Kidney glomerular epithelial cell (primary cell): ENCODE data around the gene MCTP1.

ENCODE experiments used
- DNase-seq: peaks from one replicate; lab custom pipeline; 2025; lab: John Stamatoyannopoulos, UW

The MCTP1 gene

GRCh38 chr5:95114305-95114704 lies 170.6 kb downstream of the MCTP1 start:
- no peak for DNase-seq

DNA sequence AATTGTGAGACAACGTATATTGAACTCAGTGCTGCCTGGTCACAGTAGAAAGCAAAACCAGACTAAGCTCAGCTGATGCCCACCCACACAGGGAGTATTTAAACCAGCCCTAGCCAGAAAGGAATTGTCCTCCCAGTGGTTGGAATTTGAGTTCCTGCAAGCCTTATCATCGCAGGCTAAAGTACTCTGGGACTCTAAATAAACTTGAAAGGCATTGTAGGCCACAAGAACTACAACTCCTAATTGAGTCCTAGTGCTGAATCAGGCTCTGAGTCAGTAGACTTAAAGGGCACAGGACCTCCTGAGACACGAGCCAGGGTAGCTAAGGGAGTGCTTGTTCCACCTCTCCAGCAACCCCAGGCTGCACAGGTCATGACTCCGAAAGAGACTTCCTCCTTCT lies 171.4 kb downstream of the MCTP1 start:
- DNase-seq = peak; percentile 57

GRCh38 chr5:95111141-95111540 lies 173.8 kb downstream of the MCTP1 start:
- DNase-seq = no peak

DNA sequence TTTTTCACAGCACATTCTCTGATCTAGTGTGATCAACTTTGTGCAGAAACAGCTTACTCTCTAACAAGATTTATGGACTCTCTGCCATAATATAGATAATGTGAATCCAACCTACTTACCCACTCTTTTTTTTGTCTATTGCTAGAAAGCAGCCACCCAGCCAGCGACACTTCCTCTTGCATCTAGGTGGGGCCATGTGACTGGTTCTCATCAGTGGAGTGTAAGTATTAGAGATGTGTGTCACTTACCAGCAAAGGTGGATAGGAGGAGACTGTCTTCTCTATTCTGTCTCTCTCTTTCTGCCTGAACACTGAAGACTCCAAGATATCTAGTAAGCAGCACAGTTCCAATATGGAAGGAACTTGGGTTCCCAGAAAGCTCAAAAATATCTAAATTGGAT lies 174.8 kb downstream of the MCTP1 start:
- DNase-seq = no peak

DNA sequence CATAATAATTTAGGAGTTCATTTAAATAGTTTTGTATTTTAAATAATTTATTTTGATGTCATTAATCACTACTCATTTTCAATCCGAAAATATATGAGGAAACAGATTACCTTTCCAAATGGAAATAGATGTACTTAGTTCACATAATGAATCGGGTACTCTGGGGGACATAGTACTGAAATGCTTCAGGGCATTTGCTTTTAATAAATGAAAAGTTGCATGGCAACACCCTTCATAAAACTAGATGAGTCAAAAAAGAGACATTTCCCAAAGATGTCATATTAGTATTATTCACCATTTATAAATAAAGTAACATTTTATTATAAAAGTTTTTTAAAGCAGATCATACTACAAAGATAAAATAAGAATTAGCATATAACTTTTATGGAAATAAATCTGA lies 177.8 kb downstream of the MCTP1 start:
- DNase-seq = no peak

GRCh38 chr5:95105638-95106037 lies 179.3 kb downstream of the MCTP1 start:
- DNase-seq = no peak

DNA sequence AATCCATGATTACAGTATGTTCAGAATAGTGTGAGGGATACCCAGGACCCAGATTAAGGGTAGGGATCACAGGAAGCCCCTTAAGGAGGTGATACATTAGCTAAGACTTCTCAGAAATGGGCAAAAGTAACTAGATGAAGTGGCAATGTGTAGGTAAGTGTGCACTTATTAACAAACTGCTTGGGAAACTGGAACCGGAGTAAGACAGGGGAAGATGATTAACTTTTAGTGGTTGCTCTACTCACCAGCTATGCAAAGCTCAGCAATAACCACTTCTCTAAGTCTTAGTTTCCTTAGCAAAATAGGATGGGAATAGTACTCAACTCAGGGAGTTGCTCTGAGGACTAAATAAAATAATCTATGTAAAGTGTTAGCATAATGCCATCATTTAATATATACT lies 182.2 kb downstream of the MCTP1 start:
- peak; percentile 11 for DNase-seq

DNA sequence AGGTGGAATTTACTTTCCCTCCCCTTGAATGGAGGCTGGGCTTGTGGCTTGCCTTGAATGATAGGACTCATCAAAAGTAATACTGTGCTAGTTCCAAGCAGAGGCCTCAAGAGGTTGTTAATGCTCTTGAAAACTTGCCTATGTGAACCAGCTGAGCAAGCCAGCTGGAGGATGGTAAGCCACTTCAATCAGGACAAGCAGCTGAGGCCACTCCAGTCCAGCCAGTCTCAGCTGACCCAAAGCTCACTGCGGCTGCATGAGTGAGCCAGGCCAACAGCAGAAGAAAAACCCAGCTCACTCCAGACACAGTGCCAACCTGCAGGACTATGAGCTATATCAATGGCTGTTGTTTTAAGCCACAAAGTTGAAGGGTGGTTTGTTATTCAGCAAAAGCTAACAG lies 182.8 kb downstream of the MCTP1 start:
- no peak for DNase-seq

- no peak for DNase-seq
Measured at GRCh38 chr5:95100551-95100950, 184.3 kb downstream of the MCTP1 start.

DNA sequence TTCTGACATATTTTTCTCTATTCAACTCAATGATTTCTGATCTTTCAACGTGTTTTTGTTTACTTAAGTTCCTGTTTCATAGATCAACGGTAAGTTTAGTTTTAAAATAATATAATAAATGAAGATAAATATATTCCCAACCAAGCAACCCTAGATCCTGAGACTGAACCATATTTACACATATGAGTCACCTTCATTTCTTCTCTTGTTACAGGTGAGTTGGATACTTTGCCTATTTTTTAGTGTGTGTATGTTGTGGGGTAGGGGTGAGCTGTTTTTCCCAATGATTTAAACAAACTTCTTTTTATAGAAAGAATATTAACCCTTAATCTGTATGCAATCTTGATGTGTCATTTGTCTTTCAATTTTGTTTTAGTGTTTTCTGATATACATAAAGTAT lies 186.9 kb downstream of the MCTP1 start:
- no peak for DNase-seq

- no peak for DNase-seq
Measured at GRCh38 chr5:95093211-95093610, 191.7 kb downstream of the MCTP1 start.

DNA sequence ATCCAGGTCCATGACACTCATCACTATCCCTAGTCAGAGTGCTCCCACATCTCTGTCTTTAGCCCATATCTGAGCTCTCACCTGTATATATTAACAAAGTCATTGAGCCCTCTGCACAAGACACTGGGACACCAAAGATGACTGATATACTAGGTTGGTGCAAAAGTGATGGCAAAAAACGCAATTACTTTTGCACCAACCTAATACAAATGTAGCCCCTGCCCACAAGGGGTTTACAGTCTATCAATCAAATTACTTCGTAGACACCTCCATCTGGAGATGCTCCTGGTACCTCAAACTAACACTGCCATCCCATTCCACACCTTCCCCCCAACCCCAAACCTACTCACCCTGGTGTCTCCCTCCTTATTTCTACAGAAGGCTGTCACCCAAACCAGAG lies 194.1 kb downstream of the MCTP1 start:
- no peak for DNase-seq

DNA sequence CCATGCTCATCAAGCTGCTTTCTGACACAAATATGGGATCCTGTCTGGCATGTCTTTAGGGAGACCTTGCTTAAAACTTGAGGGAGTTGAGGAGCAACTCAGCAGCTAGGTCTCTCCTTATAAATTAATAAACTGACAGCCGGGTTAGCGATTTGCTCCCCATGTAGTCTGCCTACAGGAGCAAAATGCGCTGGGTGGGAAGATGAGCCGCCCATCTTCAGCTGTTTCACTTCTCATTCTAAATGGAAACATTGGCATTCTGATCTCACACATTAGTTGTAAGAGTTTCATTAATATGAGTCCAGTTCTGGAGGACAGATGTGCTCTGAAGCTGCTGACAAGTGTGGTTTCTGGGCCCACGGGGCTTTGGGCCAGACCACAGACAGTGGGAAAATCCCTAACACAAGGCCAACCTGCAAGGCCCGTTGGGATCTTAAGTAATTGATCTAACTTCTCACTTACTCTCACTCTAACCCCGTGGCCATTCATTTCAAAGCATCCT lies 197.0 kb downstream of the MCTP1 start:
- no peak for DNase-seq

- no peak for DNase-seq
Measured at GRCh38 chr5:95086927-95087815, 197.7 kb downstream of the MCTP1 start.

DNA sequence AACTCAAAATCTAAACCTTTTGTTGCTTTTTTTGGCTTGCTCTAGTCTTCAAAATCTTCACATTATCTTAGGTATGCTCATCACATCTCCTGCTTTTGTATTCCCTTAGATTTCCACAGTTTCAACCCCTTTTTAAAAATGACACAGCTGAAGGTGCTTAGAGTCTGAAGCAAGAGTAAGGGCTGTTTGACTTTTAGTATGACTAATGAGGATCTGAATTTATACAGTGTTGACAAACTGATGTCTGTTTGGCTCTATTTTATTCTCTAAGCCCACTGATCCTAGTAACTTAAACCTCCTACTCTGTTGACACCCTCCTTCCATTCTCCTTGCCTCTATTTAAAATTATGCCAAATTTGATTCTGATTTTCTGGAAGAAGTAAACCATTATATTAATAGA lies 200.1 kb downstream of the MCTP1 start:
- DNase-seq = no peak

GRCh38 chr5:95083606-95084005 lies 201.3 kb downstream of the MCTP1 start:
- no peak for DNase-seq

DNA sequence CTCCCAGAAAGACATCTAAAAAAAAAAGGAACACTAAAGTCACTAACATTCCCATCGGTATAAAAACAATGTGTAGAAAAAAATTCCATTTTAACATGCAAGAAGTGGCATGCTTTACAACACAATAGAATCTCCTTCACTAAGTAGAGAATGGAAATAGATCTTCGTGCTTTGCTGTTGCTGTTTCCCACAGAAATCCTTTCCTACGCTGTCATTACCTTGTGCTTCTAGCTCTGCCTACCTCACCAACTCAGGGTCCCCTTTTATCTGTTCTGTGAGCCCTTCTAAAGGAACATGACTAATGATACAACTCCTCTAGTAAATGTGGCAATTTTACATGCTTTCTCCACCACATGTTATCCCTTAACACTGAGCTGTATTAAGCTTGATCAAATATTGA lies 202.9 kb downstream of the MCTP1 start:
- no peak for DNase-seq

DNA sequence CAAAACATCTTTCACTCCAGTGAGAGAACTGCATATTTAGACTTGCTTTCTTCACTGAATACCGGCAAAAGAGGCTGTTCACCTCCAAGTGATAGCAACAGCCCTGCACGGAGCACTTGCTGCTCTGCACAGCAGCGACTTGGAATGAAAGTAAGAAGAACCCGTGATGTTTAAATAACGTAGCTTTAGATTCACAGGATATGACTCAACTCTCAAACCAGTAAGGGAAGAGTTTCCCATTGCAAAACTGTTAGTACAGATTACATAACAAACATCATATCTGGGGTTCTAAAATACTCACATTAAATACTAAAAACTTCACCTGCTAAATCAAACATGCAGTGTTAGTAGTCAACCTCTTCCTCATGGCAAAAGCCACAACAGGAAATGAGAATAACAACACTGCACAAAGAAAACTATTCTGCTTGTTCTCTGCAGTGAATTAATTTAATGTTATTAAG lies 203.4 kb downstream of the MCTP1 start:
- DNase-seq = peak; percentile 80

GRCh38 chr5:95080441-95080840 lies 204.5 kb downstream of the MCTP1 start:
- peak; percentile 84 for DNase-seq

- DNase-seq = no peak
Measured at GRCh38 chr5:95080030-95080429, 204.9 kb downstream of the MCTP1 start.

- DNase-seq = no peak
Measured at GRCh38 chr5:95078868-95079267, 206.0 kb downstream of the MCTP1 start.

DNA sequence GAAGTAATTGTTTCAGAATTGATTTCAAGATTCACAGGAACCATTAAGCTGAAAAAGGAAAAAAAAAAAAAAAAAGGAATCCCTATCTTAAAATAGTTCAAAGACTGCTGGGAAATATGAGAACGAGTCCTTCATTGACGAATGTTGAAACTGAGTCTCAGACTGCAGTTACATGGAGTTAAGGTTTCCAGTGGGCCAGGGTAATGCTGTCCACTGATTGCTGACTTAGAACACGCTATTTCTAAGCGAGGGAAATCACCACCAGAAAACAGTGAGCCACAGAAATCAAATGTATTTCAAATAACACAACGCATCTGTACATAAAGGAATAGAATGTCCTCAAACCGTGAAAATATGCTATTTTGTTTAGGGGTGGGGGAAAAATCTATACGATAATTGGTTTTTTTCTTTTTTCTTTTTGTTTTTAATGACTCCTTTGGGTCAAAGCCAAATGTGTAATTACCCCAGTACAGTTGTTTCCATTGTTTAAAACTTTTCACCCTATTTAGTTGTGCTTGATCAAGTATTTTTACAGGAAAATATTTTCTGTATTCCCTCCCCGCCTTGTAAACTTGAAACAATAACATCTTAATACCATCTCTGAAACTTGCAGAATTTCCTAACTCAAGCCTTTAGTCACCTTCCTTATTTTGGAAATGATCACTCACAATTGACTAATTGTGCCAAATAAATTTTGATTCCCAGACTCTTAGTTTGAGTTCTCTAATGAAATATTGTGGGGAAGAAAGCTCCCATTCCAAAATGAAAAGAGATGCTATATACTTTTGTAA lies 208.3 kb downstream of the MCTP1 start:
- no peak for DNase-seq

GRCh38 chr5:95075111-95075510 lies 209.8 kb downstream of the MCTP1 start:
- DNase-seq = no peak
